Eye (tissue), 1 donor: ENCODE results near the gene CD99.
A peak's percentile ranks its signal among the peaks of the same experiment; 100 is the strongest.
"Not testable (repeated sequence)": the region's sequence is repeated elsewhere in the genome, so short reads cannot be mapped to it uniquely, and the experiment has no call there.

Source experiments
- DNase-seq: peaks from one replicate; pipeline ENCODE4 v3.0.0-alpha.2; 2015

The CD99 gene

DNA sequence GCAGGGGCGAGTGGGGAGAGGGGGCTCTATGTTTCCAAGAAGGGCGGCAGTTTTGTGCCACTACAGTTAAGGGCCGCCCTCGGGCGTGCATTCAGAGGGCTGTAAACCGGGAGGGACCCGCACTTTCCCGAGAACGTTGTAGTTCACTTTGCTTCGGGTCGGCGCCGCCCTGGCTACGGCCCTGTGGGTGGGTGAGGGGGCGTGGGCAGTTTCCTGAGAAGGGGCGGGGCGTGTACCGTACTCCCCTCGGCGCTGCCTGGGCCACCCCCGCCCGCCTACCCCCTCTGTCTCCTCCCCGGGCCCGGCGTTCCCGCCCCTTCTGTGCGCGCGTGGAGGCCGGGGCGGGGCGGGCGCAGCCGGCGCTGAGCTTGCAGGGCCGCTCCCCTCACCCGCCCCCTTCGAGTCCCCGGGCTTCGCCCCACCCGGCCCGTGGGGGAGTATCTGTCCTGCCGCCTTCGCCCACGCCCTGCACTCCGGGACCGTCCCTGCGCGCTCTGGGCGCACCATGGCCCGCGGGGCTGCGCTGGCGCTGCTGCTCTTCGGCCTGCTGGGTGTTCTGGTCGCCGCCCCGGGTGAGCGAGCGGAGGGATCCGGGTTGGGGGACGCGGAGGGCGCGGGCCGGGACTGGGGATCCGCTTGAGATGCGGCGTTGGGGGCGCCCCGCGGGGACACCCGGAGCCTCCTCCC, at the start of gene CD99:
TSS of gene CD99 (plus strand) at position 440 of the 687 bp plus-strand sequence. CDS start at position 506, 66 bp downstream.
- peak; percentile 94 for DNase-seq

DNA sequence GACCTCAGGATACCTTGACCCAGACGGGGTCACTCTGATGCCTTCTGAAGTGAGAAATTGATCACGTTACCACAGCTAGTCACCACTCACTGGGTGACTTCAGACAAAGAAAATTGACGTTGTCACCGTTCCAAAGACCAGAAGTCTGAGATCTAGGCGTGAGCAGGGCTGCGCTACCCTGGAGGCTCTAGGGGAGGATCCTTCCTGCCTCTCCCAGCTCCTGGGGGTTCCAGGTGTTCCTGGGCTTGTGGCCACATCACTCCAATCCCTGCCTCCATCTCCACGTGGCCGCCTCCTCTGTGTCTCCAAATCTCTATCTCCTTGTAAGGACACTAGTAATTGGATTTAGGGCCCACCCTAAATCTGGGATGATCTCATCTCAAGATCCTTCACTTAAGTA, 48.9 kb upstream of the CD99 start:
- DNase-seq = no peak

DNA sequence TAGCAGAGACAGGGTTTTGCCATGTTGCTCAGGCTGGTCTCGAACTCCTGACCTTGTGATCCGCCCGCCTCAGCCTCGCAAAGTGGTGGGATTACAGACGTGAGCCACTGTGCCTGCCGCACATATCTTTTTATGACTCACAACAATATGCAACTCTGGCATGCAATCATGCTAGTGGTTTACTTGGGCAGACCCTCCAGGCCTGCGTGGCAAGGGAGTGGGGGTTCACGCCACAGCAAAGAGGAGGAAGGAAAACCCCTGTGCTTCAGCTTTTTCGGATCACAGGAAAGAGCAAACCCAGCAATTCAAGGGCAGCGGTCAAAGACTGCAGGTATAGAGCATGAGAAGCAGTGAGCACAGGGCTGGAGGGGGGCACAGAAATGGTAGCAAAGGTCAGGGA, 48.3 kb upstream of the CD99 start:
- no peak for DNase-seq

DNA sequence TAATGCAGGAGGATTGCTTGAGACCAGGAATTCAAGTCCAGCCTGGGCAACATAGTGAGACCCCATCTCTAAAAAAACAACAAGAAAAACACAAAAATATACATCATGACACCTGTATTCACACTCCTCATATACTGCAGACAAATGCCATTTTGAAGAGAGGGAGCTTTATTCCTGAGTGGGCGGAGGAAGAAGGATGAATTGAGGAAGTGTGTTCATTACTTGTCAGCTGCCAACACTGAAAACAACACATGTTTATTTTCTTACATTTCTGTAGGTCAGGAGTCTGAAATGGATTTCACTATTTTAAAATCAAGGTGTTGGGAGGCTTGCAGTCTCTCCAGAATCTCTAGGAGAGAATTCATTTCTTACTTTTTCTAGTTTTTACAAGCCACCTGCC, 47.2 kb upstream of the CD99 start:
- no peak for DNase-seq

- DNase-seq = no peak
These were observed 45.5 kb upstream of the CD99 start for GRCh38 chrX:2645563-2645962.

- no peak for DNase-seq
These were observed 43.5 kb upstream of the CD99 start for GRCh38 chrX:2647627-2648026.

- DNase-seq = no peak
These were observed 41.1 kb upstream of the CD99 start for GRCh38 chrX:2650037-2650436.

- DNase-seq = no peak
These were observed 40.2 kb upstream of the CD99 start for GRCh38 chrX:2650865-2651264.

GRCh38 chrX:2652106-2652505, 39.0 kb upstream of the CD99 start:
- DNase-seq = no peak

- DNase-seq = no peak
These were observed 36.4 kb upstream of the CD99 start for GRCh38 chrX:2654436-2655340.

DNA sequence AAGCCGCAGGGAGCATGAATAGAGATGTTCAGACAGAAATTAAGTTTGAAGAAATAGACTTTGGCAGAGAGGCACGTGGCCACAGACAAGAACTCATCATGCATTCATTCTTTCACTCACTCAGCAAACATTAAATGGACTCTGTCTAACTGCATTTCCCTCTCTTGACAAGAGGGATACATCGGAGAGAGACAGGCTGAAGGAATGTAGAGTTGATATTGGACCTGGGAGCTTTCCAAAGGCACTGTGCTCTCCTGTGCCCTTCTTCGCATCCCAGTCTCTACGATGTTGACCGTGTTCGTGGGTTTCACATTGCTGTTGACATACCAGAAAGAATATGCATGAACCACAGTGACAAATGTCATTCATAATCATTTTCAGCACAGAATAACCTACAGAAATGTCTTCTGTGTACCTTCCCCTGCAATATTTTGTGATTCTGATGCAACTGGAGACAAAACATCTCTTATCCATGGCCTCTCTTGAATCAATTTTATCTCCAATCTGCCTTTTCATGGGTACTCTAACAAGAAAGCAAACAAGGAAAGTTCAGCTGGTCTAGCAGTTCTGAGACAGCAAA, 34.7 kb upstream of the CD99 start:
- DNase-seq = no peak

DNA sequence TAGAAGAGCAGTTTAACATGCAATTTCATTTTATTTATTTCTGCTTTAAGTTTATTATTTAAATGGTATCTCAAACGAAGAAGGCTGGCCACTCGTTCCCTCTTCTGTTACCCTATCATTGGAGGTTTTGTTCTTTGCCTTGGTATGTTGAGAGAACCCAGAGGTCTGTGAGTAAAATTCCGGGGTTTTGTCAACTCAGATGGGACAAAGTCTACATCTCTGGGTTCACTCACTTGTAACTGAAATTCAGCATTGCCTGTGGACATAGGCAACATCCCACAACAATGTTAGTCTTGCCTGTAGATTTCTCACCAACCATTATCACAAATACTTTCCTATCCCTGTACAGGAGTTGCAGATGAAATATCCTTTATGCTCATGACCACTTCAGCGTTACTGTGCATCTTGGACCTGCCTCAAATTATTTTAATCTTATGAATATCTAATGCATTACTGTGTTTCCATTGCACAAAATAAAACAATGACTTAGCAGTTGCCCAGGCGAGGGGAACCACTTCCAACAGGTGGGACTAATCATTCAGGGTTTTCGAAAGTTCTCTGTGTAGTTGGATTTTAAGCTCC, 33.5 kb upstream of the CD99 start:
- DNase-seq = no peak

DNA sequence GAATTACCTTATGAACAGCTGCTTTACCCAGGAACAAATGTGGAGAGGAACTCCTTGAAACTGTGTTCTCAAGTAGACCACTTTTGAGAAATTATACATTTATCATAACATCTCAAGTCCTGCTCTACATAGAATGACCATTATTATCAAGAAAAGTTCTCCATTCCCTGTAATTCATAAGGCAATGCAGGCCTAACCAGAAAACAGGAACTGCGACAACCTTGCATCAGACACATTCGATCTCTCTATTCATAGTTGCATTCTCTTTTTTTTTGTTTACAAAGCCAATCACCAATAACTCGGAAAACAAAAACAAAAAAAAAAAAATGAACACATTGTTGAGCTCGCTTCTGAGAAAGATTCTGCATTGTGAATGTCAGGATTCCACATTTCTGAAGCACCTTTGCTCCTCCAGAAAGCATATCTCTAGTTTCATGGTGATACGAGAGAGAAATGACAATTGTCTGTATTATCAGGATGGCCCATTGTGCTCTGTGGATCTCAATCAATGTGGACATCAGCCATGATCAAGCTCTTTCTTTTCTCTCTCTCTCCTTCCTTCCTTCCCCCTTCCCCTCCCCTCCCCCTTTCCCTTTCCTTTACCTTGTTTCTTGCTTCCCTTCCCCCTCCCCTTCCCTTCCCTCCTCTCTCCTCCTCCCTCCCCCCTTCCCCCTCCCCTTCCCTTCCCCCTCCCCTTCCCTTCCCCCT, 32.4 kb upstream of the CD99 start:
- DNase-seq = no peak

GRCh38 chrX:2662586-2662985, 28.5 kb upstream of the CD99 start:
- no peak for DNase-seq

DNA sequence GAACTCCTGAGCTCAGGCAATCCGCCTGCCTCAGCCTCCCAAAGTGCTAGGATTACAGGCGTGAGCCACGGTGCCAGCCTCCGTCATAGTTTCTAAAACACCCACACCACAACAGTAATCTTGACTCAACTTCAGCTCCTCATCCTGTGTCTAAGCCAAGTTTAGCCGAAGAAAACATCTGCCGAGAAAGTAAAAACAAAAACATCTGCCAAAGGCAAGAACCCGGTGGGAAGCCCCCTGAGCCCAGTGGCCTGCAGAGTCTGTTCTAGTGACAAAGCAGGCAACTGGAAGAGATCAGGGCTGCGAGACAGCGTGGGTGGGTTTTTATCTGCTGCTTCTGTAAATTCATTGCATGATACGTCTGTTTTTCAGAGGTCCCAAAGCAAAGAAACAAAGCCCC, 26.6 kb upstream of the CD99 start:
- peak; percentile 46 for DNase-seq

DNA sequence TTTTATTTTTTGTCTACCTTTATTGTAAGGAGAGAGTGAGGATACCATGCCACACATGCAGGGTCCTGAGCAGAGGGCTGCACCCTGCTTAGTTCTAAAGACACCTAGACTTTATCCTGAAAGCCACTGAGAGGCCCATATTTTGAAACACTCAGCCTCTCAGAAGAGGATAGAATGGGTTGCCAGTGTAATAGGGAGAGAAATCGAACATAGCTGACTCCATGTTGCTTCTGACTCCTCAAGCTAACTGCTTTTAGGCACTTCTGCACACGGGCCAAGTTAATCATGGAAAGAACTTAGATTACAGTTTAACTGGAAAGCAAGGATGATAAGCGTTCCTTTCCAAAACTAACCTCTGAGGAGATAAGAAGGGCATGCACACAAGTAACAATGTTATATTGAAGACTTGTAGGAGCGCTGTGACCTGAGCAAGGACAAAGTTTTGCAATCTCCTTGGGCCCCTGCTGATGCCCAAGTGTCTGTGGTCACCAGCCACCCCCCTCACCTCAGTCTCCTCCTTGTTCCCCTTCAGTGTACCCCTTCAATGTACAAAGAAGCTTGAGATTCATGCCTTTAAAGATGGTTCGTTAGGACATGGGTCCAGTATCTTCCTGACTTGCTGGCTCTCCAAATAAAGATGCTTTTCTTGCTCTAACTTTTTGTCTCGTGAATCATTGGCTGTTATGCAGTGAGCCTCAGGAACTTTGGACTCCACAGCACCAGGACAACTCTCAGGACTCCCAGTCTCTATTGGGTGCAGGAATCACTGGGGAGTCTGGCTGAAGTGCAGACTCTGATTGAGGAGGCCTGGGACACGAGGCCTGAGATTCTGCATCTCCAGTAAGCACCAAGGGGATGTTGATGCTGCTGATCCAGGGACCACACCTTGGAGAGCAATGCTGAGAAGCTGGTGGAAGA, 25.4 kb upstream of the CD99 start:
- no peak for DNase-seq

GRCh38 chrX:2666491-2666890, 24.6 kb upstream of the CD99 start:
- DNase-seq = no peak

DNA sequence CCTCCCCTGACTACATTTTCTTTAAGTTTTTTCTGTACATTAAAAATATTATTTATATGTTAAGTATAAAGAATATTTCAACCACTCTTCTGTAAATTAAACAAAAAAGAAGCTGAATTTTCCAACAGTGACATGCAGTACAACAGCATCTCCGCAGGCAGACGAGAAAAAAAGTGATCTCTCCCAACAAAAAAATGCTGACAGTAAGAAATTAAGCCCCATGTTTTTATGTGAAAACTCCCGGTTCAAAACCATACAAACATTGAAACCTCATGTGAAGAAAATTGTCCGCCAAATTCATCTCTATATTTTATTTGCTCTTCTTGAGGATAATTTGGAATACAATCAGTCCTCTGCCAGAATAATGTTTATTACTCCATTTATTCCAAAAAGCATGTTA, 20.1 kb upstream of the CD99 start:
- DNase-seq = no peak

DNA sequence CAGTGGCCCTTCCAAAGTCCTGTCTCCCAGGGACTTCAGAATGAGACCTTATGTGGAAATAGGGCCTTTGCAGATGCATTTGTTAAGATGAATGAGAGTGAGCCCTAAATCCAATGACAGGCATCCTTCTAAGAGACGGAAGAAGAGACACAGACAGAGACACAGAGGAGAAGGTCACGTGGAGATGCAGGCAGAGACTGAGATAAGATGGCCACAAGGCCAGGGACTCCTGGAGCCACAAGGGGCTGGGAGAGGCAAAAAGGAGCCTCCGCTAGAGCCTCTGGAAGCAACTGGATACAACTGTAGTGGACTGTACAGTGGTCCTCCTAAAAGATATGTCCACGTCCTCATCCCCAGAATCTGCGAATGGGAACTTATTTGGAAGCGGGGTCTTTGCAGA, 19.0 kb upstream of the CD99 start:
- DNase-seq = no peak

- no peak for DNase-seq
These were observed 17.5 kb upstream of the CD99 start for GRCh38 chrX:2673611-2674010.

DNA sequence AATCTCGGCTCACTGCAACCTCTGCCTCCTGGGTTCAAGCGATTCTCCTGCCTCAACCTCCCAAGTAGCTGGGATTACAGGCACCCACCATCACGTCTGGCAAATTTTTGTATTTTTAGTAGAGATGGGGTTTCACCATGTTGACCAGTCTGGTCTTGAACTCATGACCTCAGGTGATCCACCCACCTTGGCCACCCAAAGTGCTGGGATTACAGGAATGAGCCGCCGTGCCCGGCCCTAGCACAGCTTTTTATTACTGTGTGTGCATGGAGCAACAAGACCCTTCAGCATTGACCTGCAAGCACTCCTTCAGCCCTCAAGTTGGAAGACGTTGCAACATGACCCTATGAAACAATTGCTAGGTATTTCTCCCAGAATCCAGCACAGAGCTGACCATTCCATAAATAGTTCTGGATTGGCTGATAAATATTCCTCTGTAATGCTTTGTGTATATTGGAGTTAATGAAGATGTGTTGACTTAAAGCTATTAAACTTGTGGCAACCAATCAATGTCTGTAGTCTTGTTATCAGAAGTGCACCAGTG, 15.4 kb upstream of the CD99 start:
- not testable (repeated sequence) for DNase-seq
